SIG-M5 treated with dmso at 0.1 percent for 504 hours (cell line): ENCODE results near the gene SPTB.
A peak's percentile ranks its signal among the peaks of the same experiment; 100 is the strongest.
"Not testable (repeated sequence)": the region's sequence is repeated elsewhere in the genome, so short reads cannot be mapped to it uniquely, and the experiment has no call there.

Source experiments
- DNase-seq: peaks from one replicate; lab custom pipeline; 2025; ENCODE audit not compliant: unreplicated experiment; lab: John Stamatoyannopoulos, UW

The SPTB gene

DNA sequence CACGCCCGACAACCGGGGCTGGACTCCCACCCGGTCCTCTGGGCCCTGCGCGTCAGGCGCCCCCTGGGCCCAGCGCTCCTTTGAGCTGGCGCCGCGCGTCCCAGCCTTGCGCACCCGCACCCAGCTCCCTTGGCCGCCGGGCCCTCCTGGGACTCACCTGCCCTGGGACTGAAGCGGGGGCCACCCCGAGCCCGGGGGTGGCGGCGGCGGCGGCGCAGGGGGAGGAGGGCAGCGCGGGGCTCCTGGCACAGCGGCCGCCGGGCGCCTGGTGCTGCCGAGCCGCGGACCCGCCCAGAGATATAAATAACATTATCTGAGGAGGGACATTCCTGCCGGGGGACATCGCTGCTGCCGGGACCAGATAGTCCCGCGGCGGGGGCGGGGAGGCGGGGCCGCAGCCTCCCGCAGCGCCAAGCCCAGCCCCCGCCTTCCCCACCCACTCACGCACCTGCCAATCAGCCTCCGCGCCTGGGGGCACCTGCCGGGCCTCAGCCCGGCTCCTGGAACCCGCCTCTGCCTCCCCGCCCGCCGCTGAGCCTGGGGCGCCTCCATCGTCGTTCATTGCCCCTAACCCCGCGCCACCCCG is at the start of gene SPTB:
Gene SPTB, minus strand, starts transcription at position 273 of the 586 bp plus-strand sequence. CDS start 56,813 bp downstream, outside the sequence.
- no peak for DNase-seq

DNA sequence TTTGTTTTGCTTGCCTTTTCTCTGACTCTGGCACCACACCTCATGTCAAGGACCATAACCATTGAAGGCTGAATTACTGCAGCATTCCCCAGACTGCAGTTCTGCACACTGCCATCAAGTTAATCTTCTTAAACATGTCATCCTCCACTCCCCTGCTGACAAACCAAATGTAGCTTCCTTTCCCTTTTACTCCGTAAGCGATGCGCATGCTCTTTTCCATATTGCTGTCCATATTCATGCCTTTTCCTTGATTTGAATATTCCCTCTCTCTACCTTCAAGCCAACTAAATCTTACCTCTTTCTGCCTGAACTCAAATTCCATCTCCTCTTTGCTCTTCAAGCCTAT is 49.3 kb upstream of the SPTB start:
- DNase-seq = no peak

DNA sequence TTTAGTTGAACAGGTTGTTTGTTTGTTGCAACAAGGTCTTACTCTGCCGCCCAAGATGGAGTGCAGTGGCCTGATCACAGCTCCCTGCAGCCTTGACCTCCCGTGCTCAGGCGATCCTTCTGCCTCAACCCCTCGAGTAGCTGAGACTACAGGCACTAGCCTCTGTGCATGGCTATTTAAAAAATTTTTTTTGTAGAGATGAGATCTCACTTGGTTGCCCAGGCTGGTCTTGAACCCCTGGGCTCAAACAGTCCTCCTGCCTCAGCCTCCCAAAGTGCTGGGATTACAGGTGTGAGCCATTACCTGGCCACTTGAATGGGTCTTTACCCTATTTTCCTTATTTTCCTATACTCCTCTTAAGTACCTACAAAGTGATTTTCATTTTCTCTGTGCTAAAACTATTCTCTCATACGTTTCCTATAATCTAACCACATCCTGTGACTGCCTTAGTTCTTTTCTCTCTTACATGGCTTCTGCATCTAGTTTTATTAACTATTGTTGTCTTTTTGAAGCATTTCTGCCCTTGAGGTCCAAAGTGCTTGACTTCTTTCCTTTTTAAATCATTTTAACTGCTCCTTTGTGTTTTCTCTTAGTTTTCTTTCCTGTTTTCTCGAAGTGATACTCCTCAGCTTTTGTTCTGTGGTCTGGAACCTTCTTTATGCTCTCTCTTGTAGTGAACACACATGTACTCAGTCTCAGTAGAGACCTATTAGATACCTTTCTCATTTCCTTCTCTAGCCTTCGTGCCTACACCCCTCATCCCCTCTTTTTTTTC is 48.7 kb upstream of the SPTB start:
- DNase-seq = no peak

DNA sequence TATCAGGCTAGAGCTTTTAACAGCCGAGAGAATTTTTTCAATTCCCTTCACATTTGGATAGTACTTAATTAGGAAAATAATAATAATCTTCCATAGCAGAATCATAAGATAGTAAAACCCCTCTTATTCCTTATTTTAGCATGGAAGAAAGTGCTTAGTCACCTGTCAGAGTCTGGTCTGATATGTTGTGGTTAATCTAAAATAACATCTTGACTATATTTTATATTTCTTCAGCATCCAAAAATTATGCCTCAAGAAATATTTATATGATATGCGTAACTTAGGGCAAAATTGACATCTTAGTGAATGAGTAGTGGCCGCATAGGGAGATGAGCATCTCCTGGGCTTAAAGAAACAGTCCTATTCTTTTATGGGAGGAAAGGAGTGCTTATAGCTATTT is 47.3 kb upstream of the SPTB start:
- no peak for DNase-seq

DNA sequence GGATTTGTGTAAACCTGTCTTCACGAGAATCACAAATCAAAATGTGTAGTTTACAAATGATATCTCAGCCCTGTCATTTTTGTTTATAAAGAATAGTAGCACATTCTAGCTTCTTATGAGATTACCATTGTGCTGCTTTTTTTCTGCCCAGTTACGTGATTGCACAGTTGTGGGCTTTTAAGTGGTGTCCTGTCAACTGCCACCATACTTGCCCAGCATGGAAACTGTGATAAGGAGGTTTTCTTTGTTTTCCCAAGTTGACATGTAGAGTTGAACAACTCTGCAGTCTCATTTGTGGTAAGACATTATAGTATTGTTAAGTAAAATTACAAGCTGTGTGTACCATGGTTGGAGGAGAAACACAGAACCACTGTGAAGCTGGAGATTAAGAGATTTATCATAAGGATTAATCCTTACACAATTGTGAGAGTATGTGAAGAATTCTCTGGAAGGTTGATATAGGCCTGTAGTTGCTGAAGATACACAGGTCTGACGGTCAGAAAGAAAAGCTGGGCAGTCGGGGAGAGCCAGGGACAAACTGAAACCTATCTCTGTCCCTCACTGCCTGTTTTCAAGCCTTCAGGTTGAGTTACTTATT is 46.8 kb upstream of the SPTB start:
- no peak for DNase-seq

DNA sequence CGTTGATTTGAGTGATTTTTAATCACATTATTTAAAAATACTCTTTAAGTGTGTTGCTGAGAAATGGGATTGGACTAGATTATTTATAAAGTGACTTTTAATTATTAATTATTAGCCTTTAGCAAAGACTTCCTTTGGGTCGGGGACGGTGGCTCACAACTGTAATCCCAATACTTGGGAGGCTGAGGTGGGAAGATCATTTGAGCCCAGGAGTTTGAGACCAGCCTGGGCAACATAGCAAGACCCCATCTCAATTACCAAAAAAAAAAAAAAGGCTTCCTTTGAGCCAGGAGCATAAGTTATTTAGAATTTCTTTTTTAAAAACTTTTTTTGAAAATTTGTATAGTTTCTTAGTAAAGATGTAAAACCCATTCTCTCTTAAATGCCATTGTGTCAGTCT is 43.3 kb upstream of the SPTB start:
- no peak for DNase-seq

DNA sequence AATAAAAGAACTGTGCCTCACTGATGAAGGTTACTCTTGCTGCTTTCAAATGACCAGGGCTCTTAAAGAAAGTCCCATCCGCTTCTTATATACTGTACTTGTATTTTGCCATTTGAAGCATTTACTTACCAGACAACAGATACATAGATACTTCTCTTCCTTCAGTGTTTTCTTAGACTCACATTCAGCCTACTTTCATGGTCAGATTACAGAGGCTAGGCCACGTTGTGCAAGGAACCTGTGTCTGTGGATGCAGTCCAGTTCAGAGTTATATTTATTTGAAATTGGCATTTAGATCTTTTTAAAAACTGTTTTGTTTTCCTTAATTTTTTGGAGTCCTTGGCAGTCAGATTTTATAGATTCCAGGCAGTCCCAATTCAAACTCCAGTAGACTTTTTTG is 40.8 kb upstream of the SPTB start:
- DNase-seq = no peak

DNA sequence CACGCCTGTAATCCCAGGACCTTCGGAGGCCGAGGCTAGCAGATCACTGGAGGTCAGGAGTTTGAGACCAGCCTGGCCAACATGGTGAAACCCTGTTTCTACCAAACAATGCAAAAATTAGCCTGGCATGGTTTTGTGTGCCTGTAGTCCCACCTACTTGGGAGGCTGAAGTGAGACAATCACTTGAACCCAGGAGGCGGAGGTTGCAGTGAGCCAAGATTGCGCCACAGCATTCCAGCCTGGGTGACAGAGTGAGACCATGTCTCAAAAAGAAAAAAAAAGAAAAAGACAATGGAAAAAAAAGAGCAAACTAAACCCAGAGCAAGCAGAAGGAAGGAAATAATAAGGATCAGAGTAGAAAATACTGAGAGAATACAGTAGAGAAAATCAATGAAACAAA is 39.9 kb upstream of the SPTB start:
- DNase-seq = no peak

DNA sequence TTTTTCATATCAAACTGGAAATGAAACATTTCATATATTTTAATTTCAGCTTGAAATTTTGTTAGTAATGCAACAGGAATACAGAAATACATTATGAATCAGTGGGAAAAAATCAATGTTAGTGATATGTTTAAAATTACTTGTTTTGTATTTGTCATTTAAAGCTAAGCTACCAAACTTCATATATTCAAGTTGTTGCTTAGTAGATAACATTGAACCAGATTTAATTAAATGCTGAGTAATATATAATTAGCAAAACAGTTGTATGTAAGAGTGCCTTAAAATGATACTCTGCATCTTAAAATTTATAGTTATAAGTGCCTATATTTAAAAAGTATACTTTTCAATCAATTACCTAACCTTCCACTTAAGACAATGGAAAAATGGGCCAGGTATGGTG is 39.5 kb upstream of the SPTB start:
- no peak for DNase-seq

DNA sequence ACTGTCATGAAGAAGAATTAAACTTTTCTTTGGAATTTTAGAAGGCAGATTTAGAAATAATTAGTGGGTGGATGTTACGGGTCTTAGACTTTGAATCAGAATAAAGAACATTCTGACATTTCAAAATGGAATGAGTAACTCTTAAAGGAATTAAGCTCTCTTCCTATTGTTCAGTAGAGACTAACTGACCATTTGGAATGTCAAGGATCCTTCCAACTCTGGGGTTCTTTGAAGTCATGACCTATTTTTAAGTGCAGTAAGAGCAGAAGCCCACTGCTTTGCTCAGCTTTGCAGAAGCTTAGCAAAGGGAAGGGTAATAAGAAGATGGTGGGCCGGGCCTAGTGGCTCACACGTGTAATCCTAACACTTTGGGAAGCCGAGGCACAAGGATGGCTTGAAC is 38.5 kb upstream of the SPTB start:
- DNase-seq = no peak

DNA sequence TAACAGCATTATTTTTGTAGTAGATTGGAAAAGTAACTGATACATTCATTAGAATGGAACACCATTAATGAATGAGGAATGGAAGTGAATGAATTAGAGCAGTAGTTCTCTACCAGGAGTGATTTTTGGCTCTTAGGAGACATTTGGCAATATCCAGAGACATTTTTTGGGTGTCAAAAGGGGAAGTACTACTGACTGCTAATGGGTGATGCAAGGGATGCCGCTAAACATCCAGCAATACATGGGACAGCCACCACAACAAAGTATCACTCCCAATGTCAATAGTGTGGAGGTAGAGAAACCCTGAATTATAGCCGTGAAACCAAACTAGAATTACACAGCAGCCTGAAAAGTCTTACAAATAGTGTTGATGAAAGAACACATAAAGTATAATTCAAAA is 36.1 kb upstream of the SPTB start:
- peak; percentile 88 for DNase-seq

DNA sequence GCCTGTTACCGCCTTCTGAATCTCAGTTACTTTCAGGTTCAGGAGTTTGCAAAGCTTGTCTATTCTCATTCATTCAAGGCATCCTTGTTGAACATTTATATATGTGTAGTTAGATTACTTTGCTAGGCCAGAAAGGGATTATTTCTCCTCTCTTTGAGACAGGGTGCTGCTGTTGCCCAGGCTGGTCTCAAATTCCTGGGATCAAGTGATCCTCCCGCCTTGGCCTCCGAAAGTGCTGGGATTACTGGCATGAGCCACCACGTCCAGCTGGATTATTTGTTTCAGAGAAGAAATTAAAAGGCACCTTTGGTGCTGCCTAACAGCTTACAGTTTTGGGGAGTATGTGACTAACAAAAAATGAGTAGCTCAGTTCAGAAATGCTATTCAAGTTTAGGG is 35.3 kb upstream of the SPTB start:
- no peak for DNase-seq

DNA sequence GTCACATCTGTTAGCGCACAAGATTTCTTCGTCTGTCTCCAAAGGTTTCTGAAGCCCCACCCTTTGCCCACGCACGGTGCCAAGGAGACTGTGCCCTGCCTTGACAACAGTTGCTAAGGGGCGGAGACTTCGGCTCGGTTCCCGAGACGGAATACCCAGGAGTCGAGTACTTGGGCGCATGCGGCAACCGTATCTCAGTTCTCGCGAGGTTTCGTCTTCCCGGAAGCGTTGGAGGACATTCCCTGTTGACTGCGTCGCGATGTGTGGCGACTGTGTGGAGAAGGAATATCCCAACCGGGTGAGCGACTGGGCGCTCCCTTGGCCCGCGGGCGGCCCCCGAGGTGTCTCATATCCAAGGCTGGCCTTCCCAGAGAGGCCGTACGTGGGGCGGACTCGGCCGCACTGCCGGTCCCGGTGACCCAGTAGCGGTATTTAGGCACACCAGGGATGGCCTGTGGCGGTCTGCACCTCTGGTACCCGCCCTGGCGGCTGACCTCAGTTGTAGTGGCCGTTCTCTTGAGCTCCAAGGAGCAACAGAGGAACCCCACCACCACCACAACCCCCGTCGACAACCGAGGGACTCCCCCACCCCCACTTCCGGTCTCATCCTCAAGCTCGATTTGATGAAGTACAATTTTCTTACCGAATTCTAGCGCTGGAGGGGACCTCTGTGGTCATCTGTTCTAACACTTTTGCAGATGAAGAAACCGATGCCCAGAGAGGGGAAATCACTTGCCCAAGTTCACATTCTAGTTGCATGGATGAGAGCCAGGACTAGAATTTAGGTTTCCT is 34.7 kb upstream of the SPTB start, which contains the start of gene CHURC1:
Gene CHURC1, plus strand, starts transcription at position 219 of the 792 bp plus-strand sequence. Its CDS starts 41 bp downstream, at position 260.
- peak; percentile 98 for DNase-seq

DNA sequence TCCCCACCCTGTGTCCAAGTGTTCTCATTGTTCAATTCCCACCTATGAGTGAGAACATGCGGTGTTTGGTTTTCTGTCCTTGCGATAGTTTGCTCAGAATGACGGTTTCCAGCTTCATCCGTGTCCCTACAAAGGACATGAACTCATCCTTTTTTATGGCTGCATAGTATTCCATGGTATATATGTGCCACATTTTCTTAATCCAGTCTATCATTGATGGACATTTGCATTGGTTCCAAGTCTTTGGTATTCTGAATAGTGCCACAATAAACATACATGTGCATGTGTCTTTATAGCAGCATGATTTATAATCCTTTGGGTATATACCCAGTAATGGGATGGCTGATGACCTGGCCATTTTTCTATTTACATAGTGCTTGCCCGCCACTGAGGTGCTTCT is 33.8 kb upstream of the SPTB start:
- DNase-seq = not testable (repeated sequence)

DNA sequence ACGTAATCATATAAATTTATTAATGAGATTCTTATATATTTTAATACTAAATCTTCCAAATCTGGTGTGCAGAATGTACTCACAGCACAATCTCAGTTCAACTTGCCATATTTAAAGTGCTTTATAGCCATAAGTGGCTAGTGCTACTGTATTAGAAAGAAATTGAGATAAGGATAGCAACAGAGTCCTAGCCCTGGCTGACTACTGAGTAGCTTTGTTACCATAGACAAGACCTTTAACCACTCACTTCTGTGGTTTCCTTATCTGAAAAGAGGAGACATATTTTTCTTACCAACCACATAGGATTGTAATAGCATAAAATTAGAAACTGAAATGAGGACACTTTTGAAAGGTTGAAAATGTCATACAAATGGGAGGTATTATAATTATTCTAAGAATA is 32.6 kb upstream of the SPTB start:
- no peak for DNase-seq

DNA sequence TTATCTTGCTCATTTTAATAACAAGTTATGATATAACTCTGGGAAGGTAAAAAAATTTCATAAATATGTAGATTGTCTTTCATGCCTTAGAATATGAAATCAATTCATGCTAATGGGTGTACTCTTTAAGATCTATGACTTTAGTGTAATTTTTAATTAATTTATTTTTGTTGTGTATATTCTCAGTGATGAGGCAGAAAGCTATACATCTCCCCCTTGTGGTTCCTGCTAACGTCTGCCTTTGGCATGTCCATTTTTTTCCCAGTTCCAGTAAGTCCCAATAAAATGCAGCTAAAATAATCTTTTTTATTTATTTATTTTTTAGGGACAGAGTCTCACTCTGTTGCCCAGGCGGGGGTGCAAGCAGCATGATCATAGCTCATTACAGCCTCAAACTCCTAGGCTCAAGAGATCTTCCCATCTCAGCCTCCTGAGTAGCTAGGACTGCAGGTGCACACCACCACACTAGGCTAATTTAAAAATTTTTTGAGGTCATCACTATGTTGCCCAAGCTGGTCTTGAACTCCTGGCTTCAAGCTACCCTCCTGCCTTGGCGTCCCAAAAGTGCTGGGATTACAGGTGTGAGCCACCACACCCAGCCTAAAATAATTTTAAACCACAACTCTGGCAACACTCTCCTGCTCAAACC is 31.3 kb upstream of the SPTB start:
- DNase-seq = no peak

DNA sequence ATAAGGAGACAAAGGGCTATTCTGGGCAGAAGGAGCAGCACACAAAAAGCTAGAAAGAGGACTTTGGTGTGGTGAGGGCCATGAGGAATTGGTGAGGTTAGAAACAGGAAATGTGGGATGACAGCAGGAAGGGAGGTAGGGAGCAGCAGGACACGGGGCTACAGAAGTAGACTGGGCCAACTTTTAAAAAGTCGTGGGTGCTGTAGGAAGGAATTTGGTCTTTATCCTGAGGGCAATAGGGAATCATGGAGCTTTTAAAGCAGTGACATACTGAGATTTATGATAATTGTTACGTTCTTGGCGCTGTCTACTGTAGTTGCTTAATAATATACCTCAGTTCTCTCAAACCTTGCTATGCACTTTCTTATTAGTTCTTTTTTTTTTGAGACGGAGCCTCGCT is 26.3 kb upstream of the SPTB start:
- DNase-seq = no peak

DNA sequence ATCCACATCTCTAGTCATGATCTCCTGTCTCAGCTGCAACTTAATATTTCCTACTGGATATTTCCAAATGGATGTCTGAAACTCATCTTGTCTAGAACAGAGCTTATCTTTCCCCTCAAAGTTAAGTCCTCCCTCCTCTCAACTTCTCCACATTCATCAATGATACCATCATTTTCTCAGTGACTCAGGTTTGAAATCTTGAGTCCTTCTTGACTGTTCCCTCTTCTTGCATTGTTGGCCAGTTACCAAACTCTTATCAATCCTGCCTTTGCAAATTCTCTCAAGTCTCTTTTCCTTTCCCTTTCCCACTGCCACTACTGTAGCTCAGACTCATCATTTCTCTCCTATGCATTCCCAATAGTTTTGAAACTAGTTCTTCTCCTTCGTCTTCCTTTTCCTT is 20.3 kb upstream of the SPTB start:
- DNase-seq = no peak

DNA sequence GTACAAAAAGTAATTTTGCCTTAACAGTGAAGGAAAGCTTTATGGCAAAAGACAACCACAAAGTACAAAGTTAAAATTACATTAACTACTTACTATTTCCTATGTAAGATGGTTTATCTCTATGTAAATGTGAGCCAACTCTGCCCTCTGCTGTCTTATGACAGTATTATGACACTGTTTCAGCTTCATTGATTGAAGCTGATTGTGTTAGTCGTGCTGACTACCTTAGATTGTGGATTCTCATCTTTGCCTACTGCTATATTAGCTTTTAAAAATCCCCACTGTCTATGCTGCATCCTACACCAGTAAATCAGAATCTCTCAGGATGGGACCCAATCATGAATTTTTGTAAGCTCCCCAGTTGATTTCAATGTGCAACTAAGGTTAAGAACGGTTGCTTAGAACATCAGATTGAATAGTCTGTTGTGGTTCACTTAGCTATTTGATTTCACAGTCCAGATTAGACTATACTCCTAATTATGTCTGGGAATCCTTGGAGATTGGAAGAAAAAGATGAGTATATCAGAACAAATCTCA is 12.2 kb upstream of the SPTB start:
- peak; percentile 65 for DNase-seq

DNA sequence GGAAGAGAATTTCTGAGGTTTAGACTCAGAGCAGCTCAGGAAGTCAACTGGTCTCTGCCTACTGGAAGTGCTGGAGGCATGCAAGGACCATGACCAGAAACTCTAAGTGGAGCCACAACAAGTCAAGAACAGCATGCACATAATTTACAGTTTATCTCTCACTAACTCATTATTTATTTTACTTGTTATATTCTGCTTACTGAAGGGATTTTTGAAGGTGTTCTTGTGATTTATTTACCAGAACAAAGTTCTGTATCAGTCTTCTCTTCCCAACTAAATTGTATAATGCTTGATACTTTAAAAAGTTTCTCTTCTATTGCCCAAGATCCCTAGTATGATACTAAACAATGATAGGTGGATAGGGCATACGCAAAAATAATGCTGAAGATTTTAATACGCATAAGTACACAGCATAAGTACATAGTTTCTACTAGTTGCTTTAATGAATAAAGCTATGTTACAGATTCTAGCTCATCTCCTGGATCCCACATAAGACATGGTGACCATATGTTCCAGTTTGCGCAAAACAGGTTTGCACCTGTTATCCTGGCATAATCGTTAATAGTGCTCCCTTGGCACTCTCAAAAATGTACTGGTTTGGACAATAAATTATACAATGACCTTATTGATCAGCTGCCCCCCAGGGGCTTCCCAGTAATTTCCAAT is 11.6 kb upstream of the SPTB start:
- DNase-seq = no peak
